ENCODE measurements around the gene CFAP157. TPM values are rescaled to one million over a fixed set of nuclear protein-coding genes. Genes with fewer than 3 reads are reported as not detected.

Gene CFAP157
- total RNA-seq, 1 donor from 2014 or later, result 0.34 TPM

GRCh38 chr9:127765418-127765817, 58.6 kb downstream of the CFAP157 start:
- no peak overlapping the region for H3K27ac Mint-ChIP-seq
- TF ChIP-seq CTCF (IDR thresholded peaks at IDR 0.05; ENCODE audit: unreplicated experiment), result no peak
- peaks cover 37% of the 10 kb centered on the region for H3K4me1 Mint-ChIP-seq

More at GRCh38 chr9:127765418-127765817, 58.6 kb downstream of the CFAP157 start:
- H3K27me3 Mint-ChIP-seq (ENCODE audit: low read depth), result peaks cover 28% of the 10 kb centered on the region
- no peaks in the 10 kb centered on the region for H3K36me3 Mint-ChIP-seq
- DNase-seq (ENCODE audit: low spot score in 2 of 2, unreplicated experiment in 2 of 2), result no peak
- H3K9me3 Mint-ChIP-seq, result no peaks in the 10 kb centered on the region
- no peak overlapping the region for H3K4me3 Mint-ChIP-seq

Other genes with a start within 250 kb of the CFAP157 start
- 94.9 to 112 TPM (median 105 TPM) in 3 replicates for gene STXBP1, start 94.7 kb upstream of the CFAP157 start, total RNA-seq
- 9.4 to 10.3 TPM (median 9.5 TPM) in 3 replicates for gene PTRH1, start 8.7 kb downstream of the CFAP157 start, total RNA-seq
- 0.07 TPM in 1 of 3 replicates, not detected in the others for gene TTC16, start 9.1 kb downstream of the CFAP157 start, total RNA-seq
- gene TOR2A, start 28.3 kb downstream of the CFAP157 start, total RNA-seq, result 14.0 to 17.3 TPM (median 15.9 TPM) in 3 replicates
- gene SH2D3C, start 71.7 kb downstream of the CFAP157 start, total RNA-seq, result 3.4 to 3.9 TPM (median 3.7 TPM) in 3 replicates
- 110 to 120 TPM (median 112 TPM) in 3 replicates for gene CDK9, start 79.0 kb downstream of the CFAP157 start, total RNA-seq
- gene FPGS, start 95.9 kb downstream of the CFAP157 start, total RNA-seq, result 58.1 to 61.4 TPM (median 58.2 TPM) in 3 replicates
- 7.3 to 8.5 TPM (median 8.1 TPM) in 3 replicates for gene ENG, start 147.7 kb downstream of the CFAP157 start, total RNA-seq
- 34.4 to 39.4 TPM (median 38.5 TPM) in 3 replicates for gene AK1, start 170.7 kb downstream of the CFAP157 start, total RNA-seq
- gene ST6GALNAC6, start 192.6 kb downstream of the CFAP157 start, total RNA-seq, result 34.2 to 37.5 TPM (median 36.2 TPM) in 3 replicates
- gene ST6GALNAC4, start 210.1 kb downstream of the CFAP157 start, total RNA-seq, result 14.5 to 16.1 TPM (median 15.8 TPM) in 3 replicates
- 7.6 to 9.0 TPM (median 8.2 TPM) in 3 replicates for gene PIP5KL1, start 223.8 kb downstream of the CFAP157 start, total RNA-seq
- gene DPM2, start 230.9 kb downstream of the CFAP157 start, total RNA-seq, result 36.8 to 37.5 TPM (median 36.9 TPM) in 3 replicates

Data from mesothelial cell of epicardium (in vitro differentiated cells).